GM19324 (cell line): ENCODE results near the gene AASDHPPT.
"Not testable (repeated sequence)": the region's sequence is repeated elsewhere in the genome, so short reads cannot be mapped to it uniquely, and the experiment has no call there.

Experiments
- ATAC-seq: cut with Tn5 transposase; IDR thresholded peaks from one replicate; pipeline ENCODE4 v1.9.1; 2021; ENCODE audit warnings: mild to moderate bottlenecking, moderate library complexity; ENCODE audit not compliant: unreplicated experiment, low FRiP score

Gene AASDHPPT

GRCh38 chr11:106077609-106078455 is at the start of gene AASDHPPT:
Gene AASDHPPT, plus strand, starts transcription at chr11:106077662. Its CDS starts 49 bp downstream, at chr11:106077711.
- peak; percentile 22 for ATAC-seq

- ATAC-seq: no peak
Observed at GRCh38 chr11:106030609-106031008, 46.9 kb upstream of the AASDHPPT start.

GRCh38 chr11:106031202-106031810 is 46.2 kb upstream of the AASDHPPT start:
- ATAC-seq: no peak

GRCh38 chr11:106031936-106032335 is 45.5 kb upstream of the AASDHPPT start:
- ATAC-seq: no peak

GRCh38 chr11:106032861-106033260 is 44.6 kb upstream of the AASDHPPT start:
- no peak for ATAC-seq

GRCh38 chr11:106043540-106043939 is 33.9 kb upstream of the AASDHPPT start:
- no peak for ATAC-seq

- ATAC-seq: no peak
Observed at GRCh38 chr11:106047631-106048030, 29.8 kb upstream of the AASDHPPT start.

- ATAC-seq: no peak
Observed at GRCh38 chr11:106049727-106050476, 27.6 kb upstream of the AASDHPPT start.

GRCh38 chr11:106051103-106051502 is 26.4 kb upstream of the AASDHPPT start:
- ATAC-seq: no peak

- ATAC-seq: not testable (repeated sequence)
Observed at GRCh38 chr11:106058377-106058776, 19.1 kb upstream of the AASDHPPT start.

GRCh38 chr11:106059617-106060016 is 17.8 kb upstream of the AASDHPPT start:
- no peak for ATAC-seq

GRCh38 chr11:106061249-106061784 is 16.1 kb upstream of the AASDHPPT start:
- no peak for ATAC-seq

- ATAC-seq: peak; percentile 52
Observed at GRCh38 chr11:106061954-106062949, 15.2 kb upstream of the AASDHPPT start.

- ATAC-seq: no peak
Observed at GRCh38 chr11:106063009-106063408, 14.5 kb upstream of the AASDHPPT start.

GRCh38 chr11:106070606-106071005 is 6.9 kb upstream of the AASDHPPT start:
- no peak for ATAC-seq

- ATAC-seq: no peak
Observed at GRCh38 chr11:106072804-106073203, 4.7 kb upstream of the AASDHPPT start.

GRCh38 chr11:106076171-106076918 is 1.1 kb upstream of the AASDHPPT start:
- no peak for ATAC-seq

GRCh38 chr11:106076919-106077608 is 398 bp upstream of the AASDHPPT start, which contains the start of gene KBTBD3:
Gene KBTBD3, minus strand, starts transcription at chr11:106077347. Its CDS starts 18,250 bp downstream, at chr11:106059097.
- peak; percentile 99 for ATAC-seq
